ENCODE measurements around the gene PEAR1. TPM values are rescaled to one million over a fixed set of nuclear protein-coding genes. Genes with fewer than 3 reads are reported as not detected.

Gene PEAR1
- total RNA-seq, 1 experiment from 2014 or later: 0.18 TPM

GRCh38 chr1:156868341-156868740 lies 25.2 kb upstream of the PEAR1 start:
- H3K27ac Mint-ChIP-seq (ENCODE audit: unreplicated experiment): no peak overlapping the region
- Histone ChIP-seq H3K9me3 (no peaks in the 10 kb centered on the region), H3K4me3 (ENCODE audit: low read depth, low read length) (no peak overlapping the region), H3K27me3 (replicated peaks; ENCODE audit: control insufficient read depth, insufficient read depth, low read length) (no peaks in the 10 kb centered on the region), H3K36me3 (ENCODE audit: control insufficient read depth, insufficient read depth, low read length) (no peaks in the 10 kb centered on the region), H3K4me1 (peaks cover 3% of the 10 kb centered on the region)
- no TSS peak for BruUV-seq (replicated peaks)
- intact Hi-C loops (cut with micrococcal nuclease; ENCODE audit: unreplicated experiment): no loop called here
- no peaks in the 10 kb centered on the region for H3K36me3 Mint-ChIP-seq (ENCODE audit: insufficient read depth, unreplicated experiment)
- no peak for DNase-seq
- H3K4me1 Mint-ChIP-seq (ENCODE audit: low read depth, unreplicated experiment): peaks cover 3% of the 10 kb centered on the region
- H3K27me3 Mint-ChIP-seq (ENCODE audit: insufficient read depth, unreplicated experiment): peaks cover 8% of the 10 kb centered on the region
- H3K9me3 Mint-ChIP-seq (ENCODE audit: unreplicated experiment): no peaks in the 10 kb centered on the region
- ChIA-PET CTCF (no interaction called here), POLR2A (no interaction called here)
- no peak for TF ChIP-seq CTCF (IDR thresholded peaks at IDR 0.05; ENCODE audit: insufficient read depth in 1 of 2, low read depth in 1 of 2, low read length in 1 of 2, severe bottlenecking in 1 of 2, unreplicated experiment in 1 of 2)
- H3K4me3 Mint-ChIP-seq (ENCODE audit: unreplicated experiment): no peak overlapping the region

- no peaks in the 10 kb centered on the region for H3K4me1 Mint-ChIP-seq (ENCODE audit: low read depth, unreplicated experiment)
- H3K4me3 ChIP-seq (ENCODE audit: low read depth, low read length): no peak overlapping the region
- H3K27ac Mint-ChIP-seq (ENCODE audit: unreplicated experiment): no peak overlapping the region
- BruUV-seq (replicated peaks): no TSS peak
- CTCF ChIA-PET: interaction anchor here (1.4 kb wide), 1 partner anchor 56 kb away, joined by 3 read pairs; no protein-coding TSS in a partner anchor
- no peak for TF ChIP-seq CTCF (IDR thresholded peaks at IDR 0.05; ENCODE audit: insufficient read depth in 1 of 2, low read depth in 1 of 2, low read length in 1 of 2, severe bottlenecking in 1 of 2, unreplicated experiment in 1 of 2)
- POLR2A ChIA-PET: no interaction called here
- no peaks in the 10 kb centered on the region for H3K9me3 ChIP-seq
- no peaks in the 10 kb centered on the region for H3K36me3 Mint-ChIP-seq (ENCODE audit: insufficient read depth, unreplicated experiment)
- peaks cover 8% of the 10 kb centered on the region for H3K27me3 Mint-ChIP-seq (ENCODE audit: insufficient read depth, unreplicated experiment)
- no peaks in the 10 kb centered on the region for H3K27me3 ChIP-seq (replicated peaks; ENCODE audit: control insufficient read depth, insufficient read depth, low read length)
- intact Hi-C loops (cut with micrococcal nuclease; ENCODE audit: unreplicated experiment): no loop called here
- no peaks in the 10 kb centered on the region for H3K36me3 ChIP-seq (ENCODE audit: control insufficient read depth, insufficient read depth, low read length)
- no peaks in the 10 kb centered on the region for H3K4me1 ChIP-seq
- H3K4me3 Mint-ChIP-seq (ENCODE audit: unreplicated experiment): no peak overlapping the region
- no peaks in the 10 kb centered on the region for H3K9me3 Mint-ChIP-seq (ENCODE audit: unreplicated experiment)
- no peak for DNase-seq
Observed at GRCh38 chr1:156869455-156869854, 24.1 kb upstream of the PEAR1 start.

- H3K27me3 ChIP-seq (replicated peaks; ENCODE audit: control insufficient read depth, insufficient read depth, low read length): peaks cover 2% of the 10 kb centered on the region; the same call in 1 of the 2 replicates
- H3K4me3 Mint-ChIP-seq (ENCODE audit: unreplicated experiment): no peak overlapping the region
- peaks cover 22% of the 10 kb centered on the region for H3K27me3 Mint-ChIP-seq (ENCODE audit: insufficient read depth, unreplicated experiment)
- H3K4me1 ChIP-seq: no peaks in the 10 kb centered on the region
- H3K36me3 Mint-ChIP-seq (ENCODE audit: insufficient read depth, unreplicated experiment): no peaks in the 10 kb centered on the region
- DNase-seq: no peak
- H3K4me3 ChIP-seq (ENCODE audit: low read depth, low read length): no peak overlapping the region
- H3K4me1 Mint-ChIP-seq (ENCODE audit: low read depth, unreplicated experiment): no peaks in the 10 kb centered on the region
- TF ChIP-seq CTCF (IDR thresholded peaks at IDR 0.05; ENCODE audit: insufficient read depth in 1 of 2, low read depth in 1 of 2, low read length in 1 of 2, severe bottlenecking in 1 of 2, unreplicated experiment in 1 of 2): no peak
- H3K36me3 ChIP-seq (ENCODE audit: control insufficient read depth, insufficient read depth, low read length): no peaks in the 10 kb centered on the region
- intact Hi-C loops (cut with micrococcal nuclease; ENCODE audit: unreplicated experiment): no loop called here
- ChIA-PET POLR2A (no interaction called here), CTCF (interaction anchor here (0.7 to 1.5 kb wide), 2 partner anchors 13 to 143 kb away, joined by 3 to 5 read pairs; partner anchors contain the start of gene NTRK1)
- no TSS peak for BruUV-seq (replicated peaks)
- H3K9me3 ChIP-seq: no peaks in the 10 kb centered on the region
- H3K27ac Mint-ChIP-seq (ENCODE audit: unreplicated experiment): no peak overlapping the region
- H3K9me3 Mint-ChIP-seq (ENCODE audit: unreplicated experiment): no peaks in the 10 kb centered on the region
Observed at GRCh38 chr1:156873659-156874058, 19.9 kb upstream of the PEAR1 start.
